Adipocyte (in vitro differentiated cells): ENCODE results near the gene DIPK1B.

Experiments used
- DNase-seq: peaks from one replicate; pipeline ENCODE4 v3.0.0-alpha.2; 2015; ENCODE audit warnings: low read depth
- H3K27me3 ChIP-seq: replicated peaks from 2 replicates; pipeline ENCODE4 v1.7.0; 2013; ENCODE audit warnings: mild to moderate bottlenecking, low read length, moderate library complexity; ENCODE audit not compliant: control insufficient read depth, insufficient read depth
- H3K36me3 ChIP-seq: 2 replicates; pipeline ENCODE4 v1.7.0; 2013; ENCODE audit warnings: low read length, mild to moderate bottlenecking, moderate library complexity; ENCODE audit not compliant: control insufficient read depth, insufficient read depth, severe bottlenecking
- H3K4me1 ChIP-seq: 2 replicates; pipeline ENCODE4 v1.7.0; 2013; ENCODE audit warnings: mild to moderate bottlenecking, low read length, moderate library complexity; ENCODE audit not compliant: control insufficient read depth, insufficient read depth
- H3K4me3 ChIP-seq: 2 replicates; pipeline ENCODE4 v1.7.0; 2013; ENCODE audit warnings: mild to moderate bottlenecking, low read length, moderate library complexity
- H3K9ac ChIP-seq: 2 replicates; pipeline ENCODE4 v1.7.0; 2013; ENCODE audit warnings: mild to moderate bottlenecking, low read length, moderate library complexity
- H3K9me3 ChIP-seq: 2 replicates; pipeline ENCODE4 v1.7.0; 2013; ENCODE audit warnings: mild to moderate bottlenecking, low read length, moderate library complexity; ENCODE audit not compliant: control insufficient read depth

Gene DIPK1B

DNA sequence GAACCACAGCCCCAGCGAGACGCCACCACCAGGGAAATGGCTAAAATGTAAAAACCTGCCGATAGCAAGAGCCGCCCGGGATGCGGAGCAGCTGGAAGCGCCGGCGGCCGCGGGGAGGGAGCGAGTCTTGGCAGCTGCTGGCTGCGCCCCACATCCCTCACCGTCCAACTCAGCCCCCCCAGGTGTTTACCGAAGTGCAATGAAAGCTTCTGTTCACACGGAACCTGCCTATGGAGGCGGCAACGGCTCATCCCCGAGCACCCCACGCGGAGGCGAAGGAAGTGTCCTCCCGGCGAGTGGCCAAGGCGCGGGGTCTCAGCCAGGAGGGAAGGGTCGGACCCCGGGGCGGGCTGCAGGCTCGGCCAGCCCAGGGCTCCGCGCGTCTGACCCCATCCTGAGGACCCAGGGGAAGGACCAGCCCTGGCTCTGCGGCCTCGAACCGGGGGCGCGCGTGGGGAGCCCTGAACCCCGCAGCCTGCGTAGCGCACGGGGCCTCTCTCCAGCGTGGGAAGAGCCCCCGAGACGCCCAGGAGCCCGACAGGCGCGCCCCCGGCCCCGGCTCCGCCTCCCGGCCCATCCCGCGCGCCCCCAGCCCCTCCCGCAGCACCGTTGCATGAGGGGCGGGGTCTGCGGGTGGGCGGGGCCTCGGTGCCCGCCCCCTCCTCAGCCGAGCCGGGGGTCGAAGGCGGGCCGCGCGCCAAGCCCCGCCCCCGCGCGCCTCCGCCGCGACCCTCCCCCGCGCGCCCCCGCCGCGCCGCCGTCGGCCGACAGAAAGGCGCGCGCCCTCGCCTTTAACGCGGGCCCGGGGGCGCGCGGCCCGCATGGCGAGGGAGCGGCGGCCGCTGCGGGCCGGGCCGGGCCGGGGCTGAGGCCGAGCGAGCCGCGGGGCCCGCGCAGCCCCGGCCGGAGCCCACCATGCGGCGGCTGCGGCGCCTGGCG, at the start of gene DIPK1B:
Gene DIPK1B (plus strand): TSS at position 822 of the 939 bp plus-strand sequence. CDS start 94 bp downstream, at position 916.
- peaks cover 3% of the 10 kb centered on the region for H3K4me1 ChIP-seq
- H3K9me3 ChIP-seq = no peaks in the 10 kb centered on the region
- H3K36me3 ChIP-seq = no peaks in the 10 kb centered on the region
- H3K27me3 ChIP-seq = peaks cover 30% of the 10 kb centered on the region
- H3K4me3 ChIP-seq = no peak within 1 kb of the TSS
- no peak within 1 kb of the TSS for H3K9ac ChIP-seq
- peak; percentile 57 for DNase-seq

DNA sequence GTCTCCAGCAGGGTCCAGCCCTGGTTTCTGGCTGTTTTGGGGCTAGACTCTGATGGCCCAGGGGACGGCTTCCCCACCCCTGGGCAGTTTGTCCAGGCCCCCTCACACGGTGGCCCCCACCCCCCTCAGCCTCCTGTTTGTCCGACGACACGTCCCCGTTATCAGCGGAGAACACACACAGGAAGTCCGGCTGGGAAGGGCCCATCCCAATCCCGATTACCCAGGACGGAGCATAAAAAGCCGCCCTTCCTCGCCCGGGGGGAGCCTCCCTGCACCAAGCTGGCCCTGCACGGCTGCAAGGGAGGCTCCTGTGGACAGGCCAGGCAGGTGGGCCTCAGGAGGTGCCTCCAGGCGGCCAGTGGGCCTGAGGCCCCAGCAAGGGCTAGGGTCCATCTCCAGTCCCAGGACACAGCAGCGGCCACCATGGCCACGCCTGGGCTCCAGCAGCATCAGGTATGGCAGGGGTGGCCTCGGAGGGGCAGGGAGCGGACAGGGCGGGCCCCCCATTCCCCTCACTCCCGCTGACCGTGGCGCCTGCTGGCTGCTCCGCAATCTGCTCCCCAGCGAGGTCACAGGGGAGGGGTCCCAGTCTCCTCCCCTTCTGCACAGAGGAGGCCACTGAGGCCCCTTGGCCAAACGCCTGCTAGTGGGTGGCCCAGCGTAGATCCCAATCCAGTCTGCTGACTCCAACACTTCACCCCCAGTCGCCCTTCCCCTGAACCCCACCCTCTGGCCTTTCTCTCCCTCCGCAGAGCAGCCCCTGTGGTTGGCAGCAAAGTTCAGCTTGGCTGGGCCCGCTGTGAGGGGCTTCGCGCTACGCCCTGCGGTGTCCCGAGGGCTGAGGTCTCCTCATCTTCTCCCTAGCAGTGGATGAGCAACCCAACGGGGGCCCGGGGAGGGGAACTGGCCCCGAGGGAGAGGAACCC, 49.5 kb upstream of the DIPK1B start, which contains the start of gene EGFL7:
Gene EGFL7 (plus strand): TSS at position 261 of the 926 bp plus-strand sequence. CDS start 5,367 bp downstream, outside the sequence.
- no peak for DNase-seq
- peaks cover 2% of the 10 kb centered on the region for H3K9me3 ChIP-seq
- no peaks in the 10 kb centered on the region for H3K4me1 ChIP-seq
- no peak within 1 kb of the TSS for H3K9ac ChIP-seq
- H3K36me3 ChIP-seq = no peaks in the 10 kb centered on the region
- peaks cover 23% of the 10 kb centered on the region for H3K27me3 ChIP-seq
- H3K4me3 ChIP-seq = no peak within 1 kb of the TSS

DNA sequence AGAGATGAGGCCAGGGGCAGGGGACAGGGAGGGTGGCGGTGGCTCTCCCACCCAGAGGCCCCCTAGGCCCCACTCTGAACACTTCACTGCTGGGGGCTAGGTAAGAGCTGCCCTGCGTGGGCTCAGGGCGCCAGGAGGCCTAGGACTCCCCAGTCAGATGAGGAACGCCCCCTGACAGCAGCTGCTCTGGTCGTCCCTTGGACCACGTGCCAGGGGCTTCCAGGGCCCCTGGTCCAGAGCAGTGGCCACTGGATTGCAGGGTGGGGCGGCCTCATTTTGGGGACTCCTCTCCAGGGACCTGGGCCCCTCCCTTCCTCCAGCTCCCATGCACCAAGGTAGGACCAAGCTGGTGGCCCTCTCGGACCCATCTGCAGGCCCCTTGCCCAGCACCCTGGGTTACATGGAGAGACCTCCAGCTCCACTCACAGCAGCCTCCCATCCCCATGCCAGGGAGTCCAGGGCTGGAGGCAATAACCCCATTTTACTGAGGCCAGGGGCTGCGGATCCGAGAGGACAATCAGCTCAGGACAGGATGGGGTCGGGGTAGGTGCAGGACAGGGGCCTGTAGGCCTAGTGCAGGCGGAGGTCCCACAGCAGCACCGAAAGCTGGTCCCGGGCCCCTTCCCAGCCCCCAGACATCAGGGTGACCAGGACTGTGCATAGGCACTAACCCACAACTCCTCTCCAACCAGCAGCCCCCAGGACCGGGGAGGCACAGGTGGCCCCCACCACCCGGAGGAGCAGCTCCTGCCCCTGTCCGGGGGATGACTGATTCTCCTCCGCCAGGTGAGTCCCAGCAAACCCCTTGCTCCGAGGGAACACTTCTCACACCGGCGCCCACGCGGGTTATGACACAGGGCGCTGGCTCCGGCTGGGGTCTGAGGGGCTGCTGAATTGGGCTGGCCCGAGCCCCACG, 48.1 kb upstream of the DIPK1B start:
- peaks cover 14% of the 10 kb centered on the region for H3K27me3 ChIP-seq

DNA sequence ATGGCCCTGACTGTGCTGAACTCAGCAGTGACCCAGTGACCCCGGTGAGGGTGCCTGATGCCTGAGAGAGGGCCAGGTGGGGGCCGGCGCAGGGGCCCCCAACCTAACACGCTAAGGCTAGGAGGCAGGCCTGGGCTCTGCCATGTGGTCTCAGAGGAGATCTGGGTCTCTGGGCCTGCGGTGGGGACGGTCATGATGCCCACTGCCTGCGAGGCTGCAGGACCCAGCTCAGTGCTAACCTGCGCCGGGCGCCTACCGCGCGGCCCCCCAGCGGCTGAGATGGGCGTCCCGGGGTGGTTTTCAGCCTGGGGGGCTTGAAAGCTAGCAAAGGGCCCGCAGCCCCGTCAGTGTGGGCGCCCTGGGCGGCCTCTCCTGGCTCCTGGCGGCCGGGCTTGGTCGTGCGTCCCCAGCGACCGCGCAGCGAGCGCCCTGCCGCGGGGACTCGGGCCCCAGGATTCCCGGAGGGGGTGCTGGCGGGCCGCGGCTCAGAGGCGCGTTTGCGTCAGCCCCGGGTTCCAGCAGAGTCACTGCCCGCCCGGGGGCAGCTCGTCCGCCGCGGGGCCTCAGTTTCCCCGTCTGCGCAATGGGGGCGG, 47.2 kb upstream of the DIPK1B start:
- no peak overlapping the region for H3K9ac ChIP-seq
- DNase-seq = peak; percentile 62

More for the DNA sequence above, 48.1 kb upstream of the DIPK1B start:
- no peak for DNase-seq
- H3K9ac ChIP-seq = no peak overlapping the region
- no peaks in the 10 kb centered on the region for H3K36me3 ChIP-seq
- no peaks in the 10 kb centered on the region for H3K9me3 ChIP-seq
- H3K4me1 ChIP-seq = no peaks in the 10 kb centered on the region
- no peak overlapping the region for H3K4me3 ChIP-seq

DNA sequence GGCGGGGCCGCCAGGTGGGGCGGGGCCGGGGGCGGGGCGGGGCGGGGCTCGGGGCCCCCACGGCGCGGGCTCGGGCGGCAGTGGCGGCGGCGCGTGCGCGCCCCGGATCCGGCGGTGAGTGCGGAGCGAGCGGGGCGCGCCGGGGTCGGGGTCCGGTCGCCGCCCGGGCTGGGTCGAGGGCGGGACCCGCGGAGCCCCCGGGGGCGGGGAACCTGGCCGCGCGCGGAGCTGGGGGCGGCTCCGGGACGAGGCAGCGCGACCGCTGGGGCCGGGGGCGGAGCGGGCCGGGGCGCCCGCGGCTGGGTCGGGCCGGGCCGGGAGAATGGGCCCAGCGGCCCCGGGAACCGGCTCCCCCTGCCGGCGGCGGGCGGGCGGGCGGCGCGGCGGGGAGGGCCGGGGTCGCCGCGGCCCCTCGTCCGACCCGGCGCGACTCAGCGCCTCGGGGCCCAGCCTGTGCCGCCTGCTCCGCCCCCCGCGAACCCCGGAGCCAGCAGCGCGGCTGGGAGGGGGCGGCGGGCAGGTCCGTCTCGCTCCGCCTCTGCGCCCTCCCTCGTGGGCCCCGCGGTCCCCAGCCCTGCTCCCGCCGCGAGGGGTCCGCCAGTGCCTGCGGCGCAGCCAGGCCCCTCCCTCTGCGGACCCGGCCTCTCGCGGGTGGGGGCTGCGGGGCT, 46.5 kb upstream of the DIPK1B start:
- Histone ChIP-seq H3K36me3 (no peaks in the 10 kb centered on the region), H3K9ac (no peak overlapping the region), H3K4me1 (no peaks in the 10 kb centered on the region), H3K9me3 (no peaks in the 10 kb centered on the region), H3K4me3 (peak overlapping the region; percentile 47), H3K27me3 (peaks cover 14% of the 10 kb centered on the region)
- peak; percentile 62 for DNase-seq

More for the DNA sequence above, 47.2 kb upstream of the DIPK1B start:
- peaks cover 14% of the 10 kb centered on the region for H3K27me3 ChIP-seq
- H3K9me3 ChIP-seq = no peaks in the 10 kb centered on the region
- no peaks in the 10 kb centered on the region for H3K36me3 ChIP-seq
- H3K4me3 ChIP-seq = no peak overlapping the region
- no peaks in the 10 kb centered on the region for H3K4me1 ChIP-seq

DNA sequence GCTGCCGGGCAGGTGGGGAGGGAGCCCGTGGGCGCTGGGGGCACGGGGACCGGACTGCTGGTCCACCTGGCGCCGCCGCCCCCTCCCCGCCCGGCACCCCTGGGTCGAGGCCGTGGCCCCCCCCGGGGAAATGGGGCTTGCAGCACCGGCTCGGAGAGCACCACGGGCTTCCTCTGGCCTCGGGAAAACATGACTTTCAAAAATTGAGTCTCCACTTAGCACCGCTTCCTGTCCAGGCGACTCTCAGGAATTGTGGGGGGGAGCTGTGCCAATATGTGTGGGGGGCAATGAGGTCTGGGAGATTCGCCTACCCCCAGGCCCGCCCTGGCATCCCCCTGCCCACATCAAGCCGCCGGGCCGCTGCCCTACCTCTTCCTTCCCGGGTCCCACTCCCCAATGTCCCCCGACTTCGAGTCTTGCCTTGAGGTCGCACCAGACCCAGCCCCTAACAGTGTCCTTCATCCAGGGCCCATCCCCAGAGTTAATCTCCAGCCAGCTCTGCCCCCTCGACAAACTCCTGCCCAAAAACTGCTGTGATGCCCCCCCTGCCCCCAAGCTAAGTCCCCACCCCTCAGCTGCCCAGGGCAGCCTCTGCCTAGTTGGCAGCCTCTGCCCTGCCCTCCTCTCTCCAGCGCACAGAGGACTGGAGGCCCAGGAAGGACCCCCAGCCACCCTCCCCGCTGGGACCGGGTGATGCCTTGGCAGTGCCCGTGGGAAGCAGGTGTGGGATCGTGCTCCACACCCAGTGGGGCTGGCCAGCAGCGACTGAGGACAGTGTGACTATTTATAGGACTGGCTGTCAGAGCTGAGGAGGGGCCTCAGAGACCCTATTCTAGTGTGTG, 45.8 kb upstream of the DIPK1B start:
- Histone ChIP-seq H3K9me3 (no peaks in the 10 kb centered on the region), H3K4me1 (no peaks in the 10 kb centered on the region), H3K36me3 (no peaks in the 10 kb centered on the region), H3K27me3 (peaks cover 14% of the 10 kb centered on the region), H3K4me3 (peak overlapping the region; percentile 47), H3K9ac (no peak overlapping the region)
- peak; percentile 16 for DNase-seq

DNA sequence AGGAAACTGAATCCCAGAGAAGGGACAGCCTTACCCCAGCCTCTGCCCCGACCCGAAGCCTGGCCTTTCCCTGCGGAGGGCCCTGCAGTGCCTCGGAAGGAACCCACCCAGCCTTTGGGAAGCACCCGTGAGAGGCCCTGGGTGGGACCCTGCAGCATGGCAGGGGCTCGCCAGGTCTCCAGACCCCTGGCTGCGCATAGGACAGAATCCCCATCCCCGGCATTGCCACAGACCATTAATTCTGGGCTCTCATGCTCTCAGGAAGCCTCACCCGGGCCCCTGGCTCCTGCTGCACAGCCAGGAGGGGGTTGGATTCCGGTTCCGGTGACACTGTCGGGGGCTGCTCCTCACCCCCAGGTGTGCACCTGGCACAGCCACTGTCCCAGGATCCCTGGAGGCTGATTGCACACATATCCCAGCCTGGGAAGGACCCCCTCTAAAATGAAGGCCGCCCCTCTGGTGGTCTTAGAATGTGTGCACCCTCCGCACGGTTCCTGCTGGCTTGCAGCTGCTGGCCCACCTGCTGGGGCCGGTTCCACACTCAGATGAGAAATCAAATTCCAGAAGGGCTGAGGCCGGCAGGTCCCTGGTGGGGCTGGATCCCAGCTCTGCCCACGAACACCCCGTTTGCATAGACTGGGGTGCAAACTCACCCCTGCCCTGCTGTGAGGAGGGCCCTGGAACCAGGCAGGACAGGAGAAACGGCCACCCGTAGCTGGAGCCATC, 45.0 kb upstream of the DIPK1B start:
- H3K9me3 ChIP-seq = no peaks in the 10 kb centered on the region
- H3K4me3 ChIP-seq = no peak overlapping the region
- no peaks in the 10 kb centered on the region for H3K4me1 ChIP-seq
- H3K9ac ChIP-seq = no peak overlapping the region
- peaks cover 14% of the 10 kb centered on the region for H3K27me3 ChIP-seq
- DNase-seq = no peak
- H3K36me3 ChIP-seq = no peaks in the 10 kb centered on the region

DNA sequence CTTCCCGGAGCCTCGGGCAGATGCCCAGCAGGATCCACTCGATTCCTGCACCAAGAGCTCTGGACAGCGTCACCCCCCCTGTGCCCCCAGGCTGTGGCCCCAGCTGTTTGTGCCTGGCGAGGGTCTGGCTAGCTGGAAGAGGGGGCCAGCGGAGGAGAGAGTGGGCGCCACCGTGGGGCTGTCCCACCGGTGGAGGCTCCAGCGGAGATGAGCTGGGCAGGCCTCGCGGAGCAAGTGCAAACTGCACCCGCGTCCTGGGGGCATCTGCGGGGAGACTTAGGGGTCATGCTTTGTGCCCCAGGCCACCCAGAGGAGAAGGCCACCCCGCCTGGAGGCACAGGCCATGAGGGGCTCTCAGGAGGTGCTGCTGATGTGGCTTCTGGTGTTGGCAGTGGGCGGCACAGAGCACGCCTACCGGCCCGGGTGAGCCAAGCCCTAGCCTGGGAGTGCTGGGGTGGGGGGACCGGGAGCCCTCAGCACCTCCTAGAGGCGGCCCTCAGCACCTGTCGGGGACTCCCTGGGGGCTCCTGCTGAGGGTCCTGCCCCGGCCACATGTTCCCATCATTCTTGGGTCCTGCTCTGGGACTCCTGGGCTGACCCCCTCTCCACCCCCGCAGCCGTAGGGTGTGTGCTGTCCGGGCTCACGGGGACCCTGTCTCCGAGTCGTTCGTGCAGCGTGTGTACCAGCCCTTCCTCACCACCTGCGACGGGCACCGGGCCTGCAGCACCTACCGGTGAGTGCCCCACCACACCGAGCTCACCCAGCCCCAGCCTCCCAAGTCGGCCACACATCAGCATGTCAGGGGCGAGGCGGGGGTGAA, 44.2 kb upstream of the DIPK1B start:
- no peaks in the 10 kb centered on the region for H3K9me3 ChIP-seq
- no peak for DNase-seq
- H3K4me1 ChIP-seq = no peaks in the 10 kb centered on the region
- H3K4me3 ChIP-seq = no peak overlapping the region
- no peak overlapping the region for H3K9ac ChIP-seq
- peaks cover 4% of the 10 kb centered on the region for H3K36me3 ChIP-seq
- peaks cover 12% of the 10 kb centered on the region for H3K27me3 ChIP-seq
